Measurements from ENCODE around the gene HLA-A.
A peak's percentile ranks its signal among the peaks of the same experiment; 100 is the strongest.

The HLA-A gene

GRCh38 chr6:29992807-29993206 lies 50.5 kb downstream of the HLA-A start:
- no peak overlapping the region for H3K27ac ChIP-seq (replicated peaks)
- no peak for DNase-seq (ENCODE audit: low read depth in 1 of 2, low spot score in 1 of 2)
- TF ChIP-seq SPI1 (IDR thresholded peaks at IDR 0.05; ENCODE audit: borderline replicate concordance, low read depth) (no peak), POLR2AphosphoS5 (IDR thresholded peaks at IDR 0.05; ENCODE audit: low read depth) (no peak), REST (IDR thresholded peaks at IDR 0.05; ENCODE audit: insufficient replicate concordance, low read depth) (no peak), GABPA (IDR thresholded peaks at IDR 0.05; ENCODE audit: low read depth) (no peak), CTCF (IDR thresholded peaks at IDR 0.05; ENCODE audit: insufficient read depth, low read length) (no peak)
- no peaks in the 10 kb centered on the region for H3K27me3 ChIP-seq (ENCODE audit: insufficient read depth, poor library complexity, severe bottlenecking)
- H3K4me3 ChIP-seq (replicated peaks; ENCODE audit: insufficient read depth, low read length), result no peak overlapping the region

- H3K27me3 ChIP-seq (ENCODE audit: insufficient read depth, poor library complexity, severe bottlenecking), result no peaks in the 10 kb centered on the region
- no peak for DNase-seq (ENCODE audit: low read depth in 1 of 2, low spot score in 1 of 2)
- TF ChIP-seq REST (IDR thresholded peaks at IDR 0.05; ENCODE audit: insufficient replicate concordance, low read depth) (no peak), POLR2AphosphoS5 (IDR thresholded peaks at IDR 0.05; ENCODE audit: low read depth) (no peak), SPI1 (IDR thresholded peaks at IDR 0.05; ENCODE audit: borderline replicate concordance, low read depth) (no peak), GABPA (IDR thresholded peaks at IDR 0.05; ENCODE audit: low read depth) (no peak), CTCF (IDR thresholded peaks at IDR 0.05; ENCODE audit: insufficient read depth, low read length) (no peak)
- H3K27ac ChIP-seq (replicated peaks), result no peak overlapping the region
- no peak overlapping the region for H3K4me3 ChIP-seq (replicated peaks; ENCODE audit: insufficient read depth, low read length)
Measured at GRCh38 chr6:29994826-29995225, 52.5 kb downstream of the HLA-A start.

GRCh38 chr6:29995340-29995777 lies 53.0 kb downstream of the HLA-A start:
- H3K27me3 ChIP-seq (ENCODE audit: insufficient read depth, poor library complexity, severe bottlenecking), result no peaks in the 10 kb centered on the region
- no peak overlapping the region for H3K27ac ChIP-seq (replicated peaks)
- TF ChIP-seq CTCF (IDR thresholded peaks at IDR 0.05; ENCODE audit: insufficient read depth, low read length) (no peak), GABPA (IDR thresholded peaks at IDR 0.05; ENCODE audit: low read depth) (no peak), SPI1 (IDR thresholded peaks at IDR 0.05; ENCODE audit: borderline replicate concordance, low read depth) (no peak), REST (IDR thresholded peaks at IDR 0.05; ENCODE audit: insufficient replicate concordance, low read depth) (no peak), POLR2AphosphoS5 (IDR thresholded peaks at IDR 0.05; ENCODE audit: low read depth) (no peak)
- H3K4me3 ChIP-seq (replicated peaks; ENCODE audit: insufficient read depth, low read length), result no peak overlapping the region
- peak in 1 of 2 experiments; percentile 45 for DNase-seq (ENCODE audit: low read depth in 1 of 2, low spot score in 1 of 2)
